Smooth muscle cell (in vitro differentiated cells): ENCODE results near the gene ARHGAP10. TPM values are rescaled to one million over a fixed set of nuclear protein-coding genes. Genes with fewer than 3 reads are reported as not detected.

Experiments
- DNase-seq: peaks from one replicate; lab custom pipeline; 2025; ENCODE audit not compliant: unreplicated experiment; lab: John Stamatoyannopoulos, UW
- H2AFZ ChIP-seq: fragments of 200-600 bp; sonication (generic); 2 replicates; pipeline ENCODE4 v1.6.0; 2016; ENCODE audit warnings: antibody characterized with exemption, low read depth, mild to moderate bottlenecking
- H3F3A ChIP-seq: fragments of 200-600 bp; sonication (generic); 2 replicates; pipeline ENCODE4 v1.6.0; 2017; ENCODE audit warnings: antibody characterized with exemption, low read depth
- H3K27ac ChIP-seq: fragments of 200-600 bp; sonication (generic); 2 replicates; pipeline ENCODE4 v1.5.1; 2016; ENCODE audit warnings: low read depth, mild to moderate bottlenecking
- H3K27me3 ChIP-seq: fragments of 200-600 bp; sonication (generic); 2 replicates; pipeline ENCODE4 v1.6.1; 2016; ENCODE audit warnings: low read depth, mild to moderate bottlenecking
- H3K36me3 ChIP-seq: fragments of 200-600 bp; sonication (generic); 2 replicates; pipeline ENCODE4 v1.5.1; 2016; ENCODE audit warnings: low read depth
- H3K4me1 ChIP-seq: fragments of 200-600 bp; sonication (generic); 2 replicates; pipeline ENCODE4 v1.5.1; 2016; ENCODE audit warnings: low read depth
- H3K4me2 ChIP-seq: fragments of 200-600 bp; sonication (generic); 2 replicates; pipeline ENCODE4 v1.6.0; 2016; ENCODE audit warnings: mild to moderate bottlenecking
- H3K4me3 ChIP-seq: fragments of 200-600 bp; sonication (generic); 2 replicates; pipeline ENCODE4 v1.5.1; 2016; ENCODE audit warnings: mild to moderate bottlenecking
- H3K79me2 ChIP-seq: fragments of 200-600 bp; sonication (generic); 2 replicates; pipeline ENCODE4 v1.6.0; 2016; ENCODE audit warnings: low read depth, mild to moderate bottlenecking
- H3K9ac ChIP-seq: fragments of 200-600 bp; sonication (generic); 2 replicates; pipeline ENCODE4 v1.6.0; 2016; ENCODE audit warnings: low read depth
- H3K9me3 ChIP-seq: fragments of 200-600 bp; sonication (generic); replicated peaks from 2 replicates; pipeline ENCODE4 v1.5.1; 2016; ENCODE audit warnings: low read depth
- H4K20me1 ChIP-seq: fragments of 200-600 bp; sonication (generic); 2 replicates; pipeline ENCODE4 v1.6.0; 2016; ENCODE audit warnings: low read depth
- WGBS: methylation state at CpG from one replicate; pipeline ENCODE4 v1.1.7; 2016; ENCODE audit warnings: low lambda C conversion rate; 5-methylcytosine and 5-hydroxymethylcytosine counted together
- polyA plus RNA-seq: library from polyadenylated mRNA; unstranded; fragments of >200 nt; fragmentation: Nextera tagmentation; extraction: Ambion mirVana; gene quantifications from 2 replicates; pipeline ENCODE4 v1.2.1, GENCODE V29; 2016
- total RNA-seq: library from RNA; depleted of rRNA; stranded (reverse); fragments of >200 nt; gene quantifications from 2 replicates; pipeline ENCODE4 v1.2.3, GENCODE V29; 2014
- TF ChIP-seq, protein P1 (sequence below): fragments of 200-600 bp; sonication (generic); IDR thresholded peaks from 2 replicates; pipeline ENCODE4 v1.5.1; 2017; ENCODE audit warnings: borderline replicate concordance, mild to moderate bottlenecking, antibody characterized with exemption; ENCODE audit not compliant: insufficient read depth, poor library complexity, severe bottlenecking

ARHGAP10 gene
- total and polyA plus RNA-seq, 2 experiments from 2014 or later, result 6.2 to 11.6 TPM

DNA sequence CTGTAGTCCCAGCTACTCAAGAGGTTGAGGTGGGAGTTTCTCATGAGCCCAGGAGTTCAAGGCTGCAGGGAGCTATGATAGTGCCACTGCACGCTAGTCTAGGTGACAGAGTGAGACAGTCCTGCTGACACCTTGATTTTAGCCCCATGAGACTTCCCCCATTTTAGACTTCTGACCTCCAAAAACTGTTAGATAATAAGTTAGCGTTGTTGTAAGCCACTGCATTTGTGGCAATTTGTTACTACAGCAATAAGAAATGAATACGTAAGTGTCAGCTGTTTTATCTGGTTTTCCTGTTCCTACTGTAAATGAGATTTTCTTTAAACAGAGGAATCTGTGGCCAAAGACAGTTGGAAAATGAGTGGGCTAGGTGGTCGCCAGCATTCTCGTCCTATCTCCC lies 83.9 kb downstream of the ARHGAP10 start:
- H3K4me1 ChIP-seq, result no peaks in the 10 kb centered on the region
- H3K79me2 ChIP-seq, result peaks cover 3% of the 10 kb centered on the region
- no peak overlapping the region for H3K9ac ChIP-seq
- no peaks in the 10 kb centered on the region for H3K27me3 ChIP-seq
- H3K27ac ChIP-seq, result no peak overlapping the region
- no peak for DNase-seq
- no peak overlapping the region for H3K4me2 ChIP-seq
- WGBS, result 92% methylated on average over 5 of the region's 5 CpGs
- no peak overlapping the region for H3K4me3 ChIP-seq
- H3K36me3 ChIP-seq, result no peaks in the 10 kb centered on the region
- no peaks in the 10 kb centered on the region for H3K9me3 ChIP-seq
- no peak overlapping the region for H2AFZ ChIP-seq
- peaks cover 22% of the 10 kb centered on the region for H4K20me1 ChIP-seq
- no peaks in the 10 kb centered on the region for H3F3A ChIP-seq
- TF ChIP-seq, protein P1, sequence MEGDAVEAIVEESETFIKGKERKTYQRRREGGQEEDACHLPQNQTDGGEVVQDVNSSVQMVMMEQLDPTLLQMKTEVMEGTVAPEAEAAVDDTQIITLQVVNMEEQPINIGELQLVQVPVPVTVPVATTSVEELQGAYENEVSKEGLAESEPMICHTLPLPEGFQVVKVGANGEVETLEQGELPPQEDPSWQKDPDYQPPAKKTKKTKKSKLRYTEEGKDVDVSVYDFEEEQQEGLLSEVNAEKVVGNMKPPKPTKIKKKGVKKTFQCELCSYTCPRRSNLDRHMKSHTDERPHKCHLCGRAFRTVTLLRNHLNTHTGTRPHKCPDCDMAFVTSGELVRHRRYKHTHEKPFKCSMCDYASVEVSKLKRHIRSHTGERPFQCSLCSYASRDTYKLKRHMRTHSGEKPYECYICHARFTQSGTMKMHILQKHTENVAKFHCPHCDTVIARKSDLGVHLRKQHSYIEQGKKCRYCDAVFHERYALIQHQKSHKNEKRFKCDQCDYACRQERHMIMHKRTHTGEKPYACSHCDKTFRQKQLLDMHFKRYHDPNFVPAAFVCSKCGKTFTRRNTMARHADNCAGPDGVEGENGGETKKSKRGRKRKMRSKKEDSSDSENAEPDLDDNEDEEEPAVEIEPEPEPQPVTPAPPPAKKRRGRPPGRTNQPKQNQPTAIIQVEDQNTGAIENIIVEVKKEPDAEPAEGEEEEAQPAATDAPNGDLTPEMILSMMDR, result no peak

GRCh38 chr4:147816382-147817254 lies 84.7 kb downstream of the ARHGAP10 start:
- no peak for DNase-seq
- Histone ChIP-seq H3K27ac (no peak overlapping the region), H3K79me2 (peaks cover 3% of the 10 kb centered on the region), H3K9me3 (no peaks in the 10 kb centered on the region), H3K27me3 (no peaks in the 10 kb centered on the region), H3K4me3 (no peak overlapping the region), H3F3A (no peaks in the 10 kb centered on the region), H3K4me1 (peaks cover 2% of the 10 kb centered on the region), H2AFZ (no peak overlapping the region), H4K20me1 (peaks cover 16% of the 10 kb centered on the region), H3K9ac (no peak overlapping the region), H3K36me3 (no peaks in the 10 kb centered on the region), H3K4me2 (no peak overlapping the region)
- TF ChIP-seq, protein P1, result no peak
- 92% methylated on average over 4 of the region's 4 CpGs for WGBS

DNA sequence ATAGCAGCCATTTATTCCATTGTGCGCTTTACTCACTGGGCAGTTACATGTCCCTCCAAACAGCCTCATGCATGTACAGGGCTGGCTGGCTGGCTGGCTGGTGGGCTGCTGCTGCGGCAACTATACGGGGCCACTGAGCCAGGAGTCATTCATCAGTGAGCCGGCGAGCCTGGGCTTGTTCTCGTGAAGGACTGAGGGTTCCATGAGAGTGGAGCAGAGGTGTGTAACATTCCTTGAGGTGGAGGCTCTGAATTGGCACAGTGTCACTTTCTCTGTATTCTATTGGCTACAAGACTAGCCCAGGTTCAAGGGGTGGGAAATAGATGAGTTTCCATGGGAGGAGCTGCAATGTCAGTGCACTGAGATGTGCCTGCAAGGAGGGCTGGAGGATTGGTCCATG lies 89.1 kb downstream of the ARHGAP10 start:
- Histone ChIP-seq H3F3A (peaks cover 7% of the 10 kb centered on the region), H3K4me2 (no peak overlapping the region), H3K4me3 (no peak overlapping the region), H3K4me1 (peaks cover 4% of the 10 kb centered on the region), H3K27ac (no peak overlapping the region), H3K9me3 (no peaks in the 10 kb centered on the region), H3K36me3 (no peaks in the 10 kb centered on the region), H3K79me2 (peaks cover 3% of the 10 kb centered on the region), H2AFZ (no peak overlapping the region), H3K27me3 (no peaks in the 10 kb centered on the region), H4K20me1 (no peaks in the 10 kb centered on the region), H3K9ac (no peak overlapping the region)
- no peak for DNase-seq
- TF ChIP-seq, protein P1, result no peak
- WGBS, result 88% methylated on average over 6 of the region's 6 CpGs
